Astrocyte (in vitro differentiated cells and primary cell): ENCODE measurements around the gene LHFPL2. TPM values are rescaled to one million over a fixed set of nuclear protein-coding genes. Genes with fewer than 3 reads are reported as not detected.

ENCODE experiments used
- DNase-seq: peaks from one replicate; pipeline ENCODE4 v3.0.0-alpha.2; 2010; ENCODE audit warnings: low read depth
- FAIRE-seq: peaks from 2 replicates; lab custom pipeline; 2011; peaks lifted over from hg19 to GRCh38; lab: Jason Lieb, UNC
- H2AFZ ChIP-seq: 2 replicates; pipeline ENCODE4 v1.6.0; 2012; ENCODE audit warnings: low read depth, low read length, inconsistent platforms
- H3K27ac ChIP-seq: 2 replicates; pipeline ENCODE4 v1.5.1; 2011; ENCODE audit warnings: low read depth, low read length, inconsistent platforms
- H3K27me3 ChIP-seq: 2 replicates; pipeline ENCODE4 v1.6.0; 2011; ENCODE audit warnings: low read length, inconsistent platforms; ENCODE audit not compliant: insufficient read depth
- H3K36me3 ChIP-seq: 2 replicates; pipeline ENCODE4 v1.5.1; 2011; ENCODE audit warnings: low read length, inconsistent platforms; ENCODE audit not compliant: insufficient read depth
- H3K4me1 ChIP-seq: 2 replicates; pipeline ENCODE4 v1.5.1; 2011; ENCODE audit warnings: low read length, inconsistent platforms; ENCODE audit not compliant: insufficient read depth
- H3K4me2 ChIP-seq: 2 replicates; pipeline ENCODE4 v1.6.0; 2012; ENCODE audit warnings: low read length, inconsistent platforms
- H3K4me3 ChIP-seq: 2 replicates; pipeline ENCODE4 v1.5.1; 2011; ENCODE audit warnings: low read depth, mild to moderate bottlenecking, low read length, inconsistent platforms; ENCODE audit not compliant: insufficient read depth
- H3K79me2 ChIP-seq: 2 replicates; pipeline ENCODE4 v1.6.0; 2012; ENCODE audit warnings: mild to moderate bottlenecking, low read length, inconsistent platforms; ENCODE audit not compliant: insufficient read depth
- H3K9ac ChIP-seq: 2 replicates; pipeline ENCODE4 v1.6.0; 2012; ENCODE audit warnings: mild to moderate bottlenecking, low read length, inconsistent platforms
- H3K9me3 ChIP-seq: 2 replicates; pipeline ENCODE4 v1.5.1; 2012; ENCODE audit warnings: low read depth, mild to moderate bottlenecking, low read length, inconsistent platforms; ENCODE audit not compliant: insufficient read depth
- H4K20me1 ChIP-seq: 2 replicates; pipeline ENCODE4 v1.6.0; 2012; ENCODE audit warnings: low read length, inconsistent platforms; ENCODE audit not compliant: insufficient read depth
- H3K27ac Mint-ChIP-seq: one replicate; pipeline ENCODE4 v1.8.0; 2021; ENCODE audit warnings: mild to moderate bottlenecking, mixed read lengths; ENCODE audit not compliant: unreplicated experiment
- H3K27me3 Mint-ChIP-seq: one replicate; pipeline ENCODE4 v1.8.0; 2021; ENCODE audit warnings: low read depth, mixed read lengths; ENCODE audit not compliant: unreplicated experiment
- H3K36me3 Mint-ChIP-seq: one replicate; pipeline ENCODE4 v1.8.0; 2021; ENCODE audit warnings: low read depth, mixed read lengths; ENCODE audit not compliant: unreplicated experiment
- H3K4me1 Mint-ChIP-seq: one replicate; pipeline ENCODE4 v1.8.0; 2021; ENCODE audit warnings: low read depth, mixed read lengths; ENCODE audit not compliant: unreplicated experiment
- H3K4me3 Mint-ChIP-seq: one replicate; pipeline ENCODE4 v1.8.0; 2021; ENCODE audit warnings: mild to moderate bottlenecking, moderate library complexity, mixed read lengths; ENCODE audit not compliant: unreplicated experiment
- H3K9me3 Mint-ChIP-seq: one replicate; pipeline ENCODE4 v1.8.0; 2021; ENCODE audit warnings: mild to moderate bottlenecking, mixed read lengths; ENCODE audit not compliant: unreplicated experiment
- CTCF ChIP-seq: IDR thresholded peaks from 2 replicates; pipeline ENCODE4 v1.5.1; 2011; ENCODE audit warnings: low read depth, mild to moderate bottlenecking, inconsistent platforms, low read length, moderate library complexity; ENCODE audit not compliant: insufficient read depth
- EZH2 ChIP-seq: IDR thresholded peaks from 2 replicates; pipeline ENCODE4 v1.6.1; 2012; ENCODE audit warnings: mild to moderate bottlenecking, low read length, inconsistent platforms; ENCODE audit not compliant: insufficient read depth
- total RNA-seq: library from RNA; stranded (reverse); gene quantifications from 2 replicates; pipeline ENCODE4 v1.2.1, GENCODE V29; 2021

LHFPL2 gene
- total RNA-seq, 1 donor from 2014 or later, result 17.0 TPM

GRCh38 chr5:78492650-78493049 is 155.9 kb downstream of the LHFPL2 start:
- Mint-ChIP-seq H3K4me1 (peaks cover 17% of the 10 kb centered on the region), H3K4me3 (no peak overlapping the region), H3K36me3 (peaks cover 24% of the 10 kb centered on the region), H3K9me3 (no peaks in the 10 kb centered on the region), H3K27ac (no peak overlapping the region), H3K27me3 (no peaks in the 10 kb centered on the region)
- Histone ChIP-seq H3K9ac (no peak overlapping the region), H4K20me1 (peaks cover 44% of the 10 kb centered on the region), H3K4me2 (no peak overlapping the region), H3K79me2 (peaks cover 50% of the 10 kb centered on the region), H2AFZ (no peak overlapping the region), H3K27me3 (no peaks in the 10 kb centered on the region), H3K36me3 (peaks cover 10% of the 10 kb centered on the region), H3K4me1 (peaks cover 11% of the 10 kb centered on the region), H3K27ac (no peak overlapping the region), H3K4me3 (no peak overlapping the region), H3K9me3 (no peaks in the 10 kb centered on the region)
- DNase-seq (no peak), FAIRE-seq (no peak)
- TF ChIP-seq EZH2, result no peak
- no peak for TF ChIP-seq CTCF

DNA sequence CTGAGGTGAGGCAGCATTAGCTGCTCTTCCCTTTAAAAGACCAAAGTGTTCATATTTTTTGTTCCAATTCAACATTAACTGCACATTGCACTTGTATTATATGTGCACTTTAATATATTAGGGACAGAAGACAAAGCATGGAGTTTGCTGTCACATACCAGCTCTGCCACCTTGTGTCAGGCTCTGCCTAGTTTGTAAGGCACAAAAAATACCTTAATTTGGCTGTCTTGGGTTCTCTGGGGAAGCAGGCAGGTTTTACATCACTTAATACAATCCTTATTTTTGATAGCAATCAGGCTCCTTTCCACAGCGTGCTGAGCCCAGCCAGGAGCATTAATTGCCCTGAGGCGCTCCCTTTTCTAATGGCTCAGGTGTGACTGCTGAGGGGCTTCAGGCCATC is 156.3 kb downstream of the LHFPL2 start:
- no peak overlapping the region for H2AFZ ChIP-seq
- Mint-ChIP-seq H3K4me1 (peaks cover 15% of the 10 kb centered on the region), H3K27ac (no peak overlapping the region), H3K36me3 (peaks cover 24% of the 10 kb centered on the region), H3K27me3 (no peaks in the 10 kb centered on the region), H3K9me3 (no peaks in the 10 kb centered on the region), H3K4me3 (no peak overlapping the region)
- H3K79me2 ChIP-seq, result peaks cover 47% of the 10 kb centered on the region
- H3K27me3 ChIP-seq, result no peaks in the 10 kb centered on the region
- H3K9ac ChIP-seq, result no peak overlapping the region
- DNase-seq (no peak), FAIRE-seq (no peak)
- peaks cover 44% of the 10 kb centered on the region for H4K20me1 ChIP-seq
- no peak overlapping the region for H3K27ac ChIP-seq
- H3K36me3 ChIP-seq, result peaks cover 12% of the 10 kb centered on the region
- no peak overlapping the region for H3K4me2 ChIP-seq
- H3K4me1 ChIP-seq, result peaks cover 11% of the 10 kb centered on the region
- H3K4me3 ChIP-seq, result no peak overlapping the region
- TF ChIP-seq EZH2 (no peak), CTCF (no peak)
- H3K9me3 ChIP-seq, result no peaks in the 10 kb centered on the region

GRCh38 chr5:78490709-78491485 is 157.7 kb downstream of the LHFPL2 start:
- Histone ChIP-seq H3K4me2 (no peak overlapping the region), H3K79me2 (peaks cover 33% of the 10 kb centered on the region), H2AFZ (no peak overlapping the region), H3K27ac (no peak overlapping the region), H3K4me3 (no peak overlapping the region), H4K20me1 (peaks cover 41% of the 10 kb centered on the region), H3K9me3 (no peaks in the 10 kb centered on the region), H3K27me3 (no peaks in the 10 kb centered on the region), H3K4me1 (peaks cover 2% of the 10 kb centered on the region), H3K9ac (no peak overlapping the region), H3K36me3 (peaks cover 12% of the 10 kb centered on the region)
- H3K9me3 Mint-ChIP-seq, result no peaks in the 10 kb centered on the region
- TF ChIP-seq CTCF (no peak), EZH2 (no peak)
- no peak overlapping the region for H3K4me3 Mint-ChIP-seq
- FAIRE-seq, result no peak
- H3K4me1 Mint-ChIP-seq, result peaks cover 2% of the 10 kb centered on the region
- H3K27me3 Mint-ChIP-seq, result no peaks in the 10 kb centered on the region
- H3K36me3 Mint-ChIP-seq, result peaks cover 27% of the 10 kb centered on the region
- no peak for DNase-seq
- H3K27ac Mint-ChIP-seq, result no peak overlapping the region
